Measurements from ENCODE around the gene WWOX. TPM values are rescaled to one million over a fixed set of nuclear protein-coding genes. Genes with fewer than 3 reads are reported as not detected.

The WWOX gene
- total and polyA plus RNA-seq, 7 donors: 7.1 to 46.8 (median 16.1) TPM

DNA sequence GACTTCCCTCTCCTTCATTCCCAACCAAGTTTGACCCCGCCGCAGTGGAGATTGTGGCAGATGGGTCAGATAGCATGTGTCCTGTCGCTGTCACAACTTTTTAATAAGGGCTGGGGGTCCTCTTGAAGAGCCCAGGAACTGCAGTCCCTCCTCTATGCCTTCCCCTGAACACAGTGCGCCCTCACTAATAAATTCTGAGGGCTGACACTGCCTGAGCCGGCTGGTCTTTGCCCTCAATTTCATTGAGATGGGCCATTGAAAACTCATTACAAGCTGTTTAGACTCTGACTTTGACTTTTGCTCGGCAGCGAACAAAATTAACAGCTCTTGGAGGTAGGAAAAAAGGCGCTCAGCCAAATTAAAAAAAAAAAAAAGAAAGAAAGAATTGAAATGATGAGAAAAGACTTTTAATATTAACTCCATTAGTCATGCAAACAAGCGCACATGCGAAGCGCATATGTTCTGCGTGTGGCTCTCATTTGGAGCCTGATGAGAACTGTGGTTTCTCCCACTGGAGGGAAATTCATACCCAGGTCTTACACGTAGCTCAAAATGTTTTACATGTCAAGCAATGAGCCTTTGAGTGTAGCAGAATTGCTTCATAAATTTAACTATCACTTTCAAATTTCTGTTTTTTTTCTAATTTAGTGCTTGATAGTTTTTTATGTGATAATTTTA lies 704.7 kb downstream of the WWOX start:
- Histone ChIP-seq H3K27me3 (no peaks in the 10 kb centered on the region), H3K36me3 (no peaks in the 10 kb centered on the region), H3K27ac (no peak overlapping the region), H3K9me3 (no peaks in the 10 kb centered on the region), H3K4me3 (no peak overlapping the region), H3K4me1 (no peaks in the 10 kb centered on the region)
- no peak for DNase-seq
- intact Hi-C loops (cut with DNase I): no loop called here
- 93 to 94% methylated on average over 13 of the region's 13 CpGs for WGBS, 2 donors
- TF ChIP-seq EP300 (IDR thresholded peaks at IDR 0.05) (no peak), POLR2A (IDR thresholded peaks at IDR 0.05) (no peak), POLR2AphosphoS5 (IDR thresholded peaks at IDR 0.05) (no peak)
- TF ChIP-seq, protein P1, sequence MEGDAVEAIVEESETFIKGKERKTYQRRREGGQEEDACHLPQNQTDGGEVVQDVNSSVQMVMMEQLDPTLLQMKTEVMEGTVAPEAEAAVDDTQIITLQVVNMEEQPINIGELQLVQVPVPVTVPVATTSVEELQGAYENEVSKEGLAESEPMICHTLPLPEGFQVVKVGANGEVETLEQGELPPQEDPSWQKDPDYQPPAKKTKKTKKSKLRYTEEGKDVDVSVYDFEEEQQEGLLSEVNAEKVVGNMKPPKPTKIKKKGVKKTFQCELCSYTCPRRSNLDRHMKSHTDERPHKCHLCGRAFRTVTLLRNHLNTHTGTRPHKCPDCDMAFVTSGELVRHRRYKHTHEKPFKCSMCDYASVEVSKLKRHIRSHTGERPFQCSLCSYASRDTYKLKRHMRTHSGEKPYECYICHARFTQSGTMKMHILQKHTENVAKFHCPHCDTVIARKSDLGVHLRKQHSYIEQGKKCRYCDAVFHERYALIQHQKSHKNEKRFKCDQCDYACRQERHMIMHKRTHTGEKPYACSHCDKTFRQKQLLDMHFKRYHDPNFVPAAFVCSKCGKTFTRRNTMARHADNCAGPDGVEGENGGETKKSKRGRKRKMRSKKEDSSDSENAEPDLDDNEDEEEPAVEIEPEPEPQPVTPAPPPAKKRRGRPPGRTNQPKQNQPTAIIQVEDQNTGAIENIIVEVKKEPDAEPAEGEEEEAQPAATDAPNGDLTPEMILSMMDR (IDR thresholded peaks at IDR 0.05): no peak

DNA sequence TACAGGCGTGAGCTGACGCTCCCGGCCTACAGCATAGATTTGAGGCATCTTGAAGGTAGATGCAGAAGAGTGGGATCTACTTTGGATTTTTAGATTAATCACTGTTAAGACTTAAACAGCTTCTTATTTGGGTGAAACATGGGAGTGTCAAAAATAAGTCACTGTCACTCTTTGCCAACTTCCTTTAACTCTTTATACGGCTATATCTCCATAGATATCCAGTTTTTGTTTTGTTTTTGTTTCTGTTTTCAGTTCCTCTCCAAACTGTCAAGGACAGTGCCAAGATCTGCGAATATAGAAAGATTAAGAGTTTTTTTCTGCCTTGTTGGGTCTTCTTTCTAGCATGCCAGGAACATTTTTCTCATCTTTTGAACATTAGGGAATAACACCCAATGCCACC lies 706.1 kb downstream of the WWOX start:
- TF ChIP-seq POLR2A (IDR thresholded peaks at IDR 0.05) (no peak), POLR2AphosphoS5 (IDR thresholded peaks at IDR 0.05) (no peak), EP300 (IDR thresholded peaks at IDR 0.05) (no peak)
- TF ChIP-seq, protein P1 (IDR thresholded peaks at IDR 0.05): no peak
- Histone ChIP-seq H3K27ac (no peak overlapping the region), H3K36me3 (no peaks in the 10 kb centered on the region), H3K4me1 (no peaks in the 10 kb centered on the region), H3K4me3 (no peak overlapping the region), H3K9me3 (no peaks in the 10 kb centered on the region), H3K27me3 (no peaks in the 10 kb centered on the region)
- 86% methylated on average over 5 of the region's 5 CpGs for WGBS, 2 donors
- intact Hi-C loops (cut with DNase I): no loop called here
- no peak for DNase-seq

DNA sequence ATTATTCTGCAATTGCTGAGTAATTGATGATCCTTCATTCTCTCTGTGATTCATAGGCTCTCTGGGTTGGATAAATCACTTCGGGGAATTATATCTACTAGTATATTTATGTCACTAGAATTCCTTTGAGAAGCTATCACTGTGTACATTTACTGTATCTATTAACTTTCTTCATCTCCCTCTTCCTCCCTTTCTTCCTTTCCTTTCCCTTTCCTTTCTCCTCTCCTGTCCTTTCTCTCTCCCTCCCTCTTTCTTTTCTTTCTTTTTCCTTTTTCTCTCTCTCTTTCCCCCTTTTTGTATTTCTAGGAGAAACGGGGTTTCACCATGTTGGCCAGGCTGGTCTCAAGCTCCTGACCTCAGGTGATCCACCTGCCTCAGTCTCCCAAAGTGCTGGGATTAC lies 711.8 kb downstream of the WWOX start:
- Histone ChIP-seq H3K4me1 (peaks cover 0 to 11% (median 10%) of the 10 kb centered on the region in 4 donors), H3K4me3 (no peak overlapping the region), H3K27me3 (no peaks in the 10 kb centered on the region), H3K9me3 (no peaks in the 10 kb centered on the region), H3K36me3 (no peaks in the 10 kb centered on the region), H3K27ac (no peak overlapping the region)
- WGBS, 2 donors: 83 to 94% methylated on average over 2 of the region's 2 CpGs
- TF ChIP-seq POLR2A (IDR thresholded peaks at IDR 0.05) (no peak), EP300 (IDR thresholded peaks at IDR 0.05) (no peak), POLR2AphosphoS5 (IDR thresholded peaks at IDR 0.05) (no peak)
- TF ChIP-seq, protein P1 (IDR thresholded peaks at IDR 0.05): no peak
- DNase-seq: no peak
- intact Hi-C loops (cut with DNase I): no loop called here

DNA sequence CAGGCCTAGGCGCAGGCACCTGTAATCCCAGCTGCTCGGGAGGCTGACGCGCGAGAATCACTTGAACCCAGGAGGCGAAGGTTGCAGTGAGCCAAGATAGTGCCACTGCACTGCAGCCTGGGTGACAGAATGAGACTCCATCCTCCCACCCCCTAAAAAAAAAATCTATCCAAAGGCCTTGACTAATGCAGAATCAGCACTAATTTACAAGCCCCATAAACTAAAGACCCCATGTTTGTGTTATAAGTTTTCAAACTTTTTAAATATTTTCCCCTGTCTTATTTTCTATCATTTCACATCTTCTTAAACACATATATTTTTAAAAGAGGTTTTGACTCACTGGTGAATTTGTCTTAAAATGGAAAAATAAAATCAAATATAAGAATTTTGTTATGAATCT lies 713.1 kb downstream of the WWOX start:
- no peak for DNase-seq
- no peaks in the 10 kb centered on the region for H3K9me3 ChIP-seq
- no peak overlapping the region for H3K4me3 ChIP-seq
- H3K4me1 ChIP-seq: peaks cover 0 to 24% (median 21%) of the 10 kb centered on the region in 4 donors
- no peaks in the 10 kb centered on the region for H3K36me3 ChIP-seq
- 97 to 98% methylated on average over 6 of the region's 6 CpGs for WGBS, 2 donors
- TF ChIP-seq, protein P1 (IDR thresholded peaks at IDR 0.05): no peak
- no peak for TF ChIP-seq POLR2AphosphoS5 (IDR thresholded peaks at IDR 0.05)
- TF ChIP-seq POLR2A (IDR thresholded peaks at IDR 0.05): no peak
- TF ChIP-seq EP300 (IDR thresholded peaks at IDR 0.05): no peak
- intact Hi-C loops (cut with DNase I): no loop called here
- no peak overlapping the region for H3K27ac ChIP-seq
- no peaks in the 10 kb centered on the region for H3K27me3 ChIP-seq
